PC-3 (cell line): ENCODE measurements around the gene KRT3.

Experiments
- EZH2 ChIP-seq: fragments of 300-600 bp; sonication (generic); IDR thresholded peaks from one replicate; pipeline ENCODE4 v1.6.1; 2017; ENCODE audit warnings: antibody characterized with exemption, mild to moderate bottlenecking, low read length; ENCODE audit not compliant: unreplicated experiment
- TF ChIP-seq, protein P1 (sequence below): fragments of 300-600 bp; sonication (generic); conservative IDR thresholded peaks from 2 replicates; pipeline ENCODE4 v1.5.1; 2017; ENCODE audit warnings: antibody characterized with exemption, low read depth, mild to moderate bottlenecking, low read length

DNA sequence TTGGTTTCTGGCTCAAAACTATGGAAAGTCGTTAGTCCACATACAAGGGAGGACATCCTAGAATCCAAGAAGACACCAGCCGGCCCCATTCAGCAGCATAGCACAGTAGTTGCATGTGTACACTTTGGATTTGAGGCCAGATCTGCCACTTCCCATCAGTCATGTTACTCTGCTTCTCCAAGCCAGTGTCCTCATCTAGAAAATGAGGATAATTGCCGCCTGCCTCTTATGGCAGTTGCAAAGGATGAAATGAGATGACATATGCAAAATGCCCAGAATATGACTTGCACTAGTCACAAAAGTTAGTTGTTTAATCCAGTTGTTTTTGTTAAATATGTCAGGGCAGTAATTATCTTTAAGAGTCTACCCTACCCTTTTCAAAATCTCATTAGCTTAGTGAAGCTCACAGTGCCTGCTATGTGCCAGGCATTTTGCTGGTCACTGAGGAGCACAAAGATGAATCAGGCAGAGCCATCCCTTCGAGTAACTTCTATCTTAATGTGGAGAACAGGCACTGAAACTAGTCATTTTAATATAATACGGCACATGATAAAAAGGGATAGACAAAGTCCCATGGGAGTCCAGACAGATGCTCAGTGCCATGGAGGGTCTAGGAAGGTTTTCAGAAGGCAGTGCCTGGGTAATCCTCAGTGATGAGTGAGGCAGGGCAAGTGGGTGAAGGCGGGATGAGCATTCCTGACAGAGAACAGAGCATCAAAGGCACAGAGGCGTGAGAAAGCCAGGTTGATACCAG, 12.2 kb downstream of the KRT3 start:
- TF ChIP-seq, protein P1, sequence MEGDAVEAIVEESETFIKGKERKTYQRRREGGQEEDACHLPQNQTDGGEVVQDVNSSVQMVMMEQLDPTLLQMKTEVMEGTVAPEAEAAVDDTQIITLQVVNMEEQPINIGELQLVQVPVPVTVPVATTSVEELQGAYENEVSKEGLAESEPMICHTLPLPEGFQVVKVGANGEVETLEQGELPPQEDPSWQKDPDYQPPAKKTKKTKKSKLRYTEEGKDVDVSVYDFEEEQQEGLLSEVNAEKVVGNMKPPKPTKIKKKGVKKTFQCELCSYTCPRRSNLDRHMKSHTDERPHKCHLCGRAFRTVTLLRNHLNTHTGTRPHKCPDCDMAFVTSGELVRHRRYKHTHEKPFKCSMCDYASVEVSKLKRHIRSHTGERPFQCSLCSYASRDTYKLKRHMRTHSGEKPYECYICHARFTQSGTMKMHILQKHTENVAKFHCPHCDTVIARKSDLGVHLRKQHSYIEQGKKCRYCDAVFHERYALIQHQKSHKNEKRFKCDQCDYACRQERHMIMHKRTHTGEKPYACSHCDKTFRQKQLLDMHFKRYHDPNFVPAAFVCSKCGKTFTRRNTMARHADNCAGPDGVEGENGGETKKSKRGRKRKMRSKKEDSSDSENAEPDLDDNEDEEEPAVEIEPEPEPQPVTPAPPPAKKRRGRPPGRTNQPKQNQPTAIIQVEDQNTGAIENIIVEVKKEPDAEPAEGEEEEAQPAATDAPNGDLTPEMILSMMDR: no peak
- no peak for TF ChIP-seq EZH2
